Ishikawa (cell line): ENCODE data around the gene ASCL2.

Experiments
- CEBPB ChIP-seq: IDR thresholded peaks from 2 replicates; pipeline ENCODE4 v1.6.1; 2012
- CREB1 ChIP-seq: IDR thresholded peaks from 2 replicates; pipeline ENCODE4 v1.6.1; 2012; ENCODE audit warnings: low read depth
- EGR1 ChIP-seq: IDR thresholded peaks from 2 replicates; pipeline ENCODE4 v1.6.1; 2012
- EP300 ChIP-seq: IDR thresholded peaks from 2 replicates; pipeline ENCODE4 v1.6.1; 2012; ENCODE audit warnings: borderline replicate concordance
- FOXM1 ChIP-seq: IDR thresholded peaks from 2 replicates; pipeline ENCODE4 v1.6.1; 2012; ENCODE audit warnings: low read depth, borderline replicate concordance
- MAX ChIP-seq: IDR thresholded peaks from 2 replicates; pipeline ENCODE4 v1.6.1; 2012
- NFIC ChIP-seq: IDR thresholded peaks from 2 replicates; pipeline ENCODE4 v1.6.1; 2012
- RAD21 ChIP-seq: IDR thresholded peaks from 2 replicates; pipeline ENCODE4 v1.6.1; 2012; ENCODE audit warnings: low read depth
- REST ChIP-seq: IDR thresholded peaks from 2 replicates; pipeline ENCODE4 v1.6.1; 2012; ENCODE audit warnings: low read depth, mild to moderate bottlenecking
- TAF1 ChIP-seq: IDR thresholded peaks from 2 replicates; pipeline ENCODE4 v1.6.1; 2012; ENCODE audit warnings: low read depth, mild to moderate bottlenecking
- TCF12 ChIP-seq: IDR thresholded peaks from 2 replicates; pipeline ENCODE4 v1.6.1; 2012; ENCODE audit warnings: low read depth
- TEAD4 ChIP-seq: IDR thresholded peaks from 2 replicates; pipeline ENCODE4 v1.6.1; 2012
- USF1 ChIP-seq: IDR thresholded peaks from 2 replicates; pipeline ENCODE4 v1.6.1; 2012
- YY1 ChIP-seq: IDR thresholded peaks from 2 replicates; pipeline ENCODE4 v1.6.1; 2012; ENCODE audit warnings: low read depth
- ZBTB7A ChIP-seq: IDR thresholded peaks from 2 replicates; pipeline ENCODE4 v1.6.1; 2012; ENCODE audit warnings: low read depth

Gene ASCL2

GRCh38 chr11:2270322-2271076 lies at the start of gene ASCL2:
Gene ASCL2, minus strand, starts transcription at chr11:2270588. Its CDS starts 256 bp downstream, at chr11:2270332.
- TF ChIP-seq MAX (no peak), EP300 (no peak), ZBTB7A (no peak), NFIC (no peak), USF1 (no peak), TCF12 (no peak), CREB1 (no peak), YY1 (no peak), CEBPB (no peak), TEAD4 (no peak), RAD21 (no peak), TAF1 (no peak), FOXM1 (no peak), REST (no peak), EGR1 (no peak)

GRCh38 chr11:2319791-2320472 lies 49.5 kb upstream of the ASCL2 start:
- TF ChIP-seq USF1 (no peak), EGR1 (no peak), RAD21 (no peak), YY1 (no peak), TAF1 (no peak), FOXM1 (no peak), CEBPB (no peak), TCF12 (no peak), TEAD4 (no peak), REST (no peak), ZBTB7A (no peak), MAX (no peak), NFIC (no peak), EP300 (no peak), CREB1 (no peak)

GRCh38 chr11:2318707-2319106 lies 48.3 kb upstream of the ASCL2 start:
- no peak for TF ChIP-seq REST
- no peak for TF ChIP-seq MAX
- no peak for TF ChIP-seq CREB1
- no peak for TF ChIP-seq EGR1
- no peak for TF ChIP-seq TEAD4
- no peak for TF ChIP-seq CEBPB
- no peak for TF ChIP-seq EP300
- no peak for TF ChIP-seq TCF12
- TF ChIP-seq YY1 = no peak
- TF ChIP-seq TAF1 = no peak
- no peak for TF ChIP-seq RAD21
- no peak for TF ChIP-seq NFIC
- no peak for TF ChIP-seq ZBTB7A

- TF ChIP-seq TCF12 (no peak), MAX (no peak), CEBPB (no peak), EGR1 (no peak), YY1 (no peak), RAD21 (no peak), REST (no peak), NFIC (no peak), TAF1 (no peak), USF1 (no peak), TEAD4 (no peak), ZBTB7A (no peak), EP300 (no peak), CREB1 (no peak), FOXM1 (no peak)
Measured at GRCh38 chr11:2318123-2318522, 47.7 kb upstream of the ASCL2 start.
